Nephron (organoid): Measurements from ENCODE around the gene AFAP1L1.

Experiments used
- H3K27ac Mint-ChIP-seq, 3 experiments: 2 replicates each; pipeline ENCODE4 v1.8.0; 2020; ENCODE audit warnings: mixed read lengths in 3 of 3, mild to moderate bottlenecking in 2 of 3, moderate library complexity in 1 of 3
- H3K27me3 Mint-ChIP-seq: 2 replicates; pipeline ENCODE4 v1.8.0; 2021; ENCODE audit warnings: low read depth, mild to moderate bottlenecking, moderate library complexity, mixed read lengths
- H3K36me3 Mint-ChIP-seq: 2 replicates; pipeline ENCODE4 v1.8.0; 2020; ENCODE audit warnings: low read depth, mixed read lengths
- H3K4me1 Mint-ChIP-seq: 2 replicates; pipeline ENCODE4 v1.8.0; 2020; ENCODE audit warnings: mixed read lengths
- H3K4me3 Mint-ChIP-seq, 3 experiments: 2 replicates each; pipeline ENCODE4 v1.8.0; 2020; ENCODE audit warnings: mild to moderate bottlenecking in 3 of 3, mixed read lengths in 3 of 3, moderate library complexity in 2 of 3
- H3K9me3 Mint-ChIP-seq: 2 replicates; pipeline ENCODE4 v1.8.0; 2020; ENCODE audit warnings: mixed read lengths
- TF ChIP-seq, protein P1 (sequence below), 3 experiments: fragments of 200-600 bp; sonication (generic); IDR thresholded peaks; one replicate each; pipeline ENCODE4 v1.5.0; 2021; ENCODE audit warnings: antibody characterized with exemption in 3 of 3; ENCODE audit not compliant: unreplicated experiment in 3 of 3

AFAP1L1 gene

DNA sequence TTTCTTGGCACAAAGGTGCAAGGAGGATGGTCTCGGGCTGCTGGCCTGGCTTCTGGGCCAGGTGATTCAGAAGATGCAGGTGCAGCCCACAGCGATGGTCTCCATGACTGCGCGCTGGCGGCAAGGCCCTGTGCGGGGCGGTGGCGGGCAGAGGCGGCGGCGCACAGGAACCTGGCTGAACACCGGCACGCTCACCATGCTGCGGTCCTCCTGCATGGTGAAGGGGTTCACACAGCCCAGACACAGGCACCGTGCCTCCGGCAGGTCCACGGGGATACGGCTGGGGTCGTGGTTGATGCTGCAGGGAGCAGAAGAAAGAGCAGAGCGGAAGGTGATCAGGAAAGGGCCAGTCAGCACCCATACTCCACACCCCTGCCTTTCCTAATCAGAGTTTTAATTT, 102.6 kb downstream of the AFAP1L1 start:
- Mint-ChIP-seq H3K4me3 (peak overlapping the region in 2 of 3 experiments; percentile 17 to 45), H3K9me3 (no peaks in the 10 kb centered on the region), H3K36me3 (no peaks in the 10 kb centered on the region), H3K4me1 (peaks cover 56% of the 10 kb centered on the region), H3K27ac (peak overlapping the region in 1 of 3 experiments; percentile 55), H3K27me3 (peaks cover 12% of the 10 kb centered on the region)
- TF ChIP-seq, protein P1, sequence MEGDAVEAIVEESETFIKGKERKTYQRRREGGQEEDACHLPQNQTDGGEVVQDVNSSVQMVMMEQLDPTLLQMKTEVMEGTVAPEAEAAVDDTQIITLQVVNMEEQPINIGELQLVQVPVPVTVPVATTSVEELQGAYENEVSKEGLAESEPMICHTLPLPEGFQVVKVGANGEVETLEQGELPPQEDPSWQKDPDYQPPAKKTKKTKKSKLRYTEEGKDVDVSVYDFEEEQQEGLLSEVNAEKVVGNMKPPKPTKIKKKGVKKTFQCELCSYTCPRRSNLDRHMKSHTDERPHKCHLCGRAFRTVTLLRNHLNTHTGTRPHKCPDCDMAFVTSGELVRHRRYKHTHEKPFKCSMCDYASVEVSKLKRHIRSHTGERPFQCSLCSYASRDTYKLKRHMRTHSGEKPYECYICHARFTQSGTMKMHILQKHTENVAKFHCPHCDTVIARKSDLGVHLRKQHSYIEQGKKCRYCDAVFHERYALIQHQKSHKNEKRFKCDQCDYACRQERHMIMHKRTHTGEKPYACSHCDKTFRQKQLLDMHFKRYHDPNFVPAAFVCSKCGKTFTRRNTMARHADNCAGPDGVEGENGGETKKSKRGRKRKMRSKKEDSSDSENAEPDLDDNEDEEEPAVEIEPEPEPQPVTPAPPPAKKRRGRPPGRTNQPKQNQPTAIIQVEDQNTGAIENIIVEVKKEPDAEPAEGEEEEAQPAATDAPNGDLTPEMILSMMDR (IDR thresholded peaks at IDR 0.05; ENCODE audit: unreplicated experiment in 3 of 3), result no peak

DNA sequence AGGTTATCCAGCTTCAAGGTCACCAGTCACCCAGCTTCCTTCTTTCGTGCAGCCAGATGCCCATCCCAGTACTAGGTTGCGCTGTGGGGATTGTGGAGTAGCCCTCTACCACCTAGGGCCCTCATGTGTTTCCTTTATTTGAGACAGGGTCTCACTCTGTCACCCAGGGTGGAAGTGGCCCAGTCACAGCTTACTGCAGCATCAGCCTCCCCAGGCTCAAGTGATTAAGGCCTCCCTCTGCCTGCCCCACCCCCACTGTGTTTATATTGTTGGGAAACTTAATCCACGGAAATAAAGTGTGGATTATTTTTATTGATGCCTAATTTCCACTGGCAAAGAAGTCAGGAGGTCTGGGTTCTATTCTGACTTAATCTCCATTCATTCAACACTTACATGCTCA, 103.1 kb downstream of the AFAP1L1 start:
- no peaks in the 10 kb centered on the region for H3K36me3 Mint-ChIP-seq
- peak overlapping the region in 1 of 3 experiments; percentile 88 for H3K4me3 Mint-ChIP-seq
- H3K27me3 Mint-ChIP-seq, result peaks cover 12% of the 10 kb centered on the region
- no peaks in the 10 kb centered on the region for H3K9me3 Mint-ChIP-seq
- TF ChIP-seq, protein P1 (IDR thresholded peaks at IDR 0.05; ENCODE audit: unreplicated experiment in 3 of 3), result no peak
- peaks cover 55% of the 10 kb centered on the region for H3K4me1 Mint-ChIP-seq
- H3K27ac Mint-ChIP-seq, result peak overlapping the region in 2 of 3 experiments; percentile 46 to 96

DNA sequence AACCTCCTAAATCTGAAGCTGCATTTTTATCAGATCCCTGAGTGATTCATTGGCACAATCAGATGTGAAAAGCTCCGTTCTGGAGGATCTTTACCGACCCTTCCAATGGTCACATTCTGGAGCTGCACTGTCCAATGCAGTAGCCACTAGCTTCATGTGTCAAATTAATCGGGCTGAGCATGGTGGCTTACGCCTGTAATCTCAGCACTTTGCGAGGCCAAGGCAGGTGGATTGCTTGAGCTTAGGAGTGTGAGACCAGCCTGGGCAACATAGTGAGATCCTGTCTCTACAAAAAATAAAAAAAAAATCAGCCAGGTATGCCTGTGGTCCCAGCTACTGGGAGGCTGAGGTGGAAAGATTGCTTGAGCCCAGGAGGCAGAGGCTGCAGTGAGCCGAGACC, 103.8 kb downstream of the AFAP1L1 start:
- Mint-ChIP-seq H3K27ac (peak overlapping the region in 2 of 3 experiments; percentile 46 to 96), H3K9me3 (no peaks in the 10 kb centered on the region), H3K4me1 (peaks cover 59% of the 10 kb centered on the region), H3K4me3 (peak overlapping the region in 1 of 3 experiments; percentile 88), H3K36me3 (no peaks in the 10 kb centered on the region), H3K27me3 (peaks cover 12% of the 10 kb centered on the region)
- TF ChIP-seq, protein P1 (IDR thresholded peaks at IDR 0.05; ENCODE audit: unreplicated experiment in 3 of 3), result no peak

DNA sequence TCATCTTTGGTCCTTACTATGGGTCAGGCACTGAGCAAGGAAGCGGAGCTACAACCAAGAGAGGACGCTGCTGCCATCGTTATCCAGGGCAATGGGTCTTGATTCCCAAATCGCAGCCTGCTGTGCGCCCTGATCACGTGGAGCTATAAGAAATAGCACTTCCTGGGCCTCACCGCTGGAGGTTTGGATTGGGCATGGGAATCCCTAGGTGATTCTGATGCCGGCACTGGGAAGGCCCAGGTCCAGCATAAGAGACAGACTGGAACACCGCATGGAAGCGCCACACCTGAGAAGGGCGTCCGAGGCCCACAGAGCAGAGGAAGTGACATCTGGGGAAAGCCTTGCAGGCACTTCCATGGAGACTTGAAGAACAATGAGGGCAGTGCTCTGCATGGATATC, 104.4 kb downstream of the AFAP1L1 start:
- Mint-ChIP-seq H3K27ac (peak overlapping the region in 2 of 3 experiments; percentile 60 to 96), H3K4me3 (peak overlapping the region; percentile 19 to 88 (median 60)), H3K27me3 (peaks cover 10% of the 10 kb centered on the region), H3K4me1 (peaks cover 59% of the 10 kb centered on the region), H3K9me3 (no peaks in the 10 kb centered on the region), H3K36me3 (no peaks in the 10 kb centered on the region)
- TF ChIP-seq, protein P1 (IDR thresholded peaks at IDR 0.05; ENCODE audit: unreplicated experiment in 3 of 3), result no peak

DNA sequence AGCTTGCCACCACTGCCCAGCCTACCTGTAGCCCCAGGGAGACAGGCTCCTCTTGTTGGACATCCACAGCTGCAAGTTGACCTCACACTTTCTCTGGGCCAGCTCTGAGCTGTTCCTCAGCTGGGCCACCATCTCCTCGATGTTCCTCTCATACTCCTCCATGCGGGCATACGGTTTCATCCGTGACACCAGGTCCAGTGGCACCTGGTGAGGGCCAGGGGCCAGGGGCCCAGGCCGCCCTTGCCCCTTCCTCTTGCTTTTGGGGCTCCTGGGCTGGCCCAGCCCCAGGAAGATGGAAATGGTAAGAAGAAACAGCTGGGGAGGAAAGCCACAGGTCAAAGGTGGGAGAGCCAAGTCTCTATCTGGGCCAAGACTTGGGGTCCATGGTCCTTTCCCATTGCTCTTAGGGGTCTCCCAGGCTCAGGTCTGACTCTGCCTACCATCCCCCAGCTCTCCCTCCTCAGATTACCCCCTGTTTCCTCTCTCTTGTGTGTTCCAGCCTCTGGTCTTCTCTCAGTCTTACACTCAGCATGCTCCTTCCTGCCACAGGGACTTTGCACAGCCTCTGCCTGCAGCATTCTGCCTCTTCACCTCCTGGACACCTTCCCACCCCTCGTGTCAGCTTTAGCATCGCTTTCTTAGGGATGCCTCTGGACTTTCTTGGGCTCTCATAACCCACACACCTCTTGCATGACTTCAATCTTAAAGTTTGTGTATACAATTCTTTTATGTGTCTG, 105.2 kb downstream of the AFAP1L1 start:
- Mint-ChIP-seq H3K4me3 (peak overlapping the region in 2 of 3 experiments; percentile 83 to 88), H3K4me1 (peaks cover 62% of the 10 kb centered on the region), H3K27me3 (peaks cover 5% of the 10 kb centered on the region), H3K9me3 (no peaks in the 10 kb centered on the region), H3K27ac (peak overlapping the region in 1 of 3 experiments; percentile 96), H3K36me3 (no peaks in the 10 kb centered on the region)
- TF ChIP-seq, protein P1 (IDR thresholded peaks at IDR 0.05; ENCODE audit: unreplicated experiment in 3 of 3), result no peak
